ENCODE measurements around the gene HES5. TPM values are rescaled to one million over a fixed set of nuclear protein-coding genes. Genes with fewer than 3 reads are reported as not detected.
"Not testable (repeated sequence)": the region's sequence is repeated elsewhere in the genome, so short reads cannot be mapped to it uniquely, and the experiment has no call there.

HES5 gene
- total RNA-seq, 1 donor from 2014 or later = 1.5 TPM

DNA sequence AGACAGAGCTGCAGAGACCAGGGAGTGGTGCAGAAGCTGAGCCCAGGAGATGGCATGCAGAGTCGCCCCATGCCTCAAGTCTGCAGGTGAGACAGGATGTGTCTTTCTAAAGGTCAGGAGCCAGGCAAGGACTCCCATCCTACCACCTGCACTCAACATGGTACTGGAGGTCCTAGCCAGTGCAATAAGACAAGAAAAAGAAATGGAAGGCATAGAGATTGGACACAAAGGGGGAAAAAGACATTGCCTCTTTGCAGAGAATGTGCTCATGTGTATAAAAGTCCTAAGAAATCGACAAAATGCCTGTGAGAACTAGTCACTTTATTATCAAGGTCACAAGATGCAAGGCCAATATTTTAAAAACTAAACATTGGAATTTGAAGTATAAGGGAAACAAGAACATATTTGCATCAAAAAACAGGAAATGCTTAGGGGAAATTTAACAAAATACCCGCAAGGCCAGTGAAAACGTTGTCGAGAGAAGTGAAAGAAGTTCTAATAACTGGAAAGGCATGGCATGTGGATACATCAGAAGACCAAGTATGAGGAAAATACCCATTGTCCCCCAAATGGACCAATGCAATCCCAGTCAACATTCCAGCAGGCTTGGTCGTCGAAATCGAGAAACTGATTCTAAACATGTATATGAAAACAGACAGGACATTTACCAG lies 43.3 kb upstream of the HES5 start:
- H3K27me3 ChIP-seq = no peaks in the 10 kb centered on the region
- no peaks in the 10 kb centered on the region for H3K9me3 ChIP-seq
- H3K4me1 ChIP-seq = peaks cover 18% of the 10 kb centered on the region
- no peak overlapping the region for H3K27ac ChIP-seq
- H3K4me3 ChIP-seq = no peak overlapping the region
- ATAC-seq = no peak
- DNase-seq = no peak
- intact Hi-C loops (cut with DNase I) = no loop called here
- no peaks in the 10 kb centered on the region for H3K36me3 ChIP-seq
- TF ChIP-seq, protein P1, sequence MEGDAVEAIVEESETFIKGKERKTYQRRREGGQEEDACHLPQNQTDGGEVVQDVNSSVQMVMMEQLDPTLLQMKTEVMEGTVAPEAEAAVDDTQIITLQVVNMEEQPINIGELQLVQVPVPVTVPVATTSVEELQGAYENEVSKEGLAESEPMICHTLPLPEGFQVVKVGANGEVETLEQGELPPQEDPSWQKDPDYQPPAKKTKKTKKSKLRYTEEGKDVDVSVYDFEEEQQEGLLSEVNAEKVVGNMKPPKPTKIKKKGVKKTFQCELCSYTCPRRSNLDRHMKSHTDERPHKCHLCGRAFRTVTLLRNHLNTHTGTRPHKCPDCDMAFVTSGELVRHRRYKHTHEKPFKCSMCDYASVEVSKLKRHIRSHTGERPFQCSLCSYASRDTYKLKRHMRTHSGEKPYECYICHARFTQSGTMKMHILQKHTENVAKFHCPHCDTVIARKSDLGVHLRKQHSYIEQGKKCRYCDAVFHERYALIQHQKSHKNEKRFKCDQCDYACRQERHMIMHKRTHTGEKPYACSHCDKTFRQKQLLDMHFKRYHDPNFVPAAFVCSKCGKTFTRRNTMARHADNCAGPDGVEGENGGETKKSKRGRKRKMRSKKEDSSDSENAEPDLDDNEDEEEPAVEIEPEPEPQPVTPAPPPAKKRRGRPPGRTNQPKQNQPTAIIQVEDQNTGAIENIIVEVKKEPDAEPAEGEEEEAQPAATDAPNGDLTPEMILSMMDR (IDR thresholded peaks at IDR 0.05) = no peak

DNA sequence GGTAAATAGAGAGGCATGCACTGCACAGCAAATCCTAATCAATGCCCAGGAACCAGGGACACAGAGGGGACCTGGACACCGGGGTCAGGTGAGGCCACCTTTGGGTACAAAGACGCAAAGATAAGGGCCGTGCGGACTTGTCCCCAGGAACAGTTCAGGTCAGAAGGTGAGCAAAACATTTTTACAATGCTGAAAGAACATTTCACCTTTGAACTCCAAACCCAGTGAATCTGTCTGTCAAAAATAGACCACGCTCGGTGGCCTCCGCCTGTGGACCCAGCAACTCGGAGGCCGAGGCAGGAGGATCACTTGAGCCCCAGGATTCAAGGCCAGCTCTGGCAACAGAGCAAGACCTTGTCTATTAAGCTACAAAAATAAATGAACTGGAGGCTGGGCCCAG lies 41.3 kb upstream of the HES5 start:
- no peak overlapping the region for H3K4me3 ChIP-seq
- H3K27ac ChIP-seq = no peak overlapping the region
- no peaks in the 10 kb centered on the region for H3K9me3 ChIP-seq
- no peaks in the 10 kb centered on the region for H3K27me3 ChIP-seq
- DNase-seq (no peak), ATAC-seq (no peak)
- no peaks in the 10 kb centered on the region for H3K36me3 ChIP-seq
- H3K4me1 ChIP-seq = peaks cover 9% of the 10 kb centered on the region
- TF ChIP-seq, protein P1 (IDR thresholded peaks at IDR 0.05) = no peak
- intact Hi-C loops (cut with DNase I) = no loop called here

DNA sequence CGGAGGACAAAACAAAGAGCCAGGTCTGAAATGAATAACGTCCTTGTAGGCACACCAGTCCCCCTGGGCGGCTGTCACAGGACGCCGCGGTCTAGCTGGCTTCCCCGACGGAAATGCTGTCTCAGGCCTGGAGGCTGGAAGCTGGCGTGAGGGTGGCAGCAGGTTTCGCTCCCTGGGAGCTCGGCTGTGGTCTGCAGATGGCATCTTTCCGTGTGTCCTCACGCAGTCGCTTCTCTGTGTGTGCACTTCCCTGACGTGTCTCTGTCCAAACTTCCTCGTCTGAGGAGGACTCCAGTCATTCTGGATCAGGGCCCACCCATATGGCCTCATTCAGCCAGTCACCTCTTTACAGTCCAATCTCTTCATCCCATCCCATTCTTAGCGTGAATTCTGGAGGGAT lies 40.3 kb upstream of the HES5 start:
- H3K4me1 ChIP-seq = no peaks in the 10 kb centered on the region
- ATAC-seq (no peak), DNase-seq (no peak)
- H3K9me3 ChIP-seq = no peaks in the 10 kb centered on the region
- H3K4me3 ChIP-seq = no peak overlapping the region
- no peaks in the 10 kb centered on the region for H3K27me3 ChIP-seq
- intact Hi-C loops (cut with DNase I) = no loop called here
- no peak overlapping the region for H3K27ac ChIP-seq
- TF ChIP-seq, protein P1 (IDR thresholded peaks at IDR 0.05) = no peak
- H3K36me3 ChIP-seq = no peaks in the 10 kb centered on the region

DNA sequence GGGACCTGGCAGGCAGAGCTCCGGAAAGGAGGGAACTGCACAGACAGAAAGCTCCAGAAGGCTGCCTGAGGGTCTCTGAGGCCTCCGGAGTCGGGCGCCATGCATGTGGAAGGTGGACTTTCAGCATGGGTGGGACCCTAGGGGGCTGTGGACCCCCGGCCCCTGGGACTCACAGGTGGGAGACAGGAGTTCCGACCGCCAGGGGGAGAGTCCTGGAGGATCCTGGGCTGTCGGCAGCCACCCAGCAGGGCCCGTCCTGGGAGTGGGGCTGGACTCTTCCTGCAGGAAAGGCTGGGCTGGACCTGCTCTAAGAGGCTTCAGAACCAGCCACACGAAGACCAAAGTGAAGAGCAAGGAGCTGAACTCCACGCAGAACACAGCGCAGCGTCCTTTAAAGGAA lies 39.6 kb upstream of the HES5 start:
- intact Hi-C loops (cut with DNase I); H3K9me3 ChIP-seq; H3K27ac ChIP-seq; ATAC-seq; H3K36me3 ChIP-seq; H3K4me3 ChIP-seq; H3K27me3 ChIP-seq; H3K4me1 ChIP-seq; DNase-seq: not testable (repeated sequence)

DNA sequence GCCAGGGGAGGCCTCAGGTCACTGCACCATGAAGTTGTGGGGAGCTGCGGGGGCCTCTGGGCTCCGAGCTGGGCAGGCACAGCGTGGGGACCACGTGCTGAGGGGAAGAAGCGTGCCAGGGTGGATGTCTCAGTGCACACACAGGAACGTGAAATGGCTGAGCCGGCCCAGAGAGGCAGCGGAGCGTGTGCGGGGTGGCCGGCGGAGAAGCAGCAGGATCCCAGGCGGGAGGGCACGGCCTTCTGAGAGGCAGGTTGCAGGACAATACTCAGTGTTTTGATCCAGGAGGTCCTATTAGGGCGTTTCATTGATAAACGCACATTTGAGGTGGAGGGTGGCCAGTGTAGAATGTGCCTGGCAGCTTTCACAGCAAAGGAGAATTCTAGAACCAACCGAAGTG lies 39.0 kb upstream of the HES5 start:
- no peak overlapping the region for H3K4me3 ChIP-seq
- no peak for ATAC-seq
- intact Hi-C loops (cut with DNase I) = no loop called here
- H3K36me3 ChIP-seq = no peaks in the 10 kb centered on the region
- H3K27me3 ChIP-seq = no peaks in the 10 kb centered on the region
- TF ChIP-seq, protein P1 (IDR thresholded peaks at IDR 0.05) = no peak
- H3K9me3 ChIP-seq = no peaks in the 10 kb centered on the region
- DNase-seq = no peak
- H3K27ac ChIP-seq = no peak overlapping the region
- H3K4me1 ChIP-seq = no peaks in the 10 kb centered on the region

DNA sequence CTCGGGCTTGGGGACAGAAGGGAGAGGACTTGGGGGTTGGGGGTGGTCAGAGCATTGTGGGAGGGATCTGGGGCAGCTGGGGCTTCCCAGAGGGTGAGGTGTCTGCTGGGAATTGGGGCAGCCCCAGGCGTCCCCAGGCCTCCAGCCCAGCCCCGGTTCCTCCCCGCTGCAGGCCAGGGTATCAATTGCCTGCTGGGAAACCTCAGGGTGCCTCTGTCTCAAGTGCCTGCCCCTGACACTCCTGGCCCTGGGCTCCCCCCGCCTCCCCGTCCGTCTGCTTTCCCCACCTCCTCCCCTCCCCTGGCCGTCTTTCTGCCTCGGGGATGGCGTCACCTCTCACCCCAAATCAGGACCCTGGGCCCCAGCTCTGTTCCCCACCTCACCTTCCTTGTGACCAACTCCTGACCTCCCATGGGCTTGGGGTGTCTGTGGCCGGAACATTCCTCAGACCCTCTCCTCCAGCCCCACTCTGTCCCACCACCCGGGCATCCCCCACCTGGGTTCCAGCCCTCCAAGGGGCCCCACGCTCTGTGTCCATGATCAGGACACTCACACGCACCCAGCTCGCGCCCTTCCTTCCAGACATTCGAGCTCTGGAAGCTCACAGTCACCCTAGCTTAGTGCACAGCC lies 38.2 kb upstream of the HES5 start:
- H3K9me3 ChIP-seq; DNase-seq; H3K36me3 ChIP-seq; H3K4me1 ChIP-seq; intact Hi-C loops (cut with DNase I); H3K27me3 ChIP-seq; H3K27ac ChIP-seq; H3K4me3 ChIP-seq: not testable (repeated sequence)
- ATAC-seq = peak; percentile 7
